BLaER1 (cell line): Measurements from ENCODE around the gene GRIA4.
"Not testable (repeated sequence)": the region's sequence is repeated elsewhere in the genome, so short reads cannot be mapped to it uniquely, and the experiment has no call there.

Experiments
- H3K27ac ChIP-seq: shearing (Covaris generic); formaldehyde crosslinking; 2 replicates; pipeline ENCODE4 v1.8.1; 2022
- H3K27me3 ChIP-seq: shearing (Covaris generic); formaldehyde crosslinking; 2 replicates; pipeline ENCODE4 v1.8.1; 2022
- H3K36me3 ChIP-seq: shearing (Covaris generic); formaldehyde crosslinking; 2 replicates; pipeline ENCODE4 v1.8.1; 2022
- H3K4me1 ChIP-seq: shearing (Covaris generic); formaldehyde crosslinking; 2 replicates; pipeline ENCODE4 v1.8.1; 2022
- H3K4me2 ChIP-seq: shearing (Covaris generic); formaldehyde crosslinking; 2 replicates; pipeline ENCODE4 v1.8.1; 2022
- H3K4me3 ChIP-seq: shearing (Covaris generic); formaldehyde crosslinking; 2 replicates; pipeline ENCODE4 v1.8.1; 2022
- H3K9ac ChIP-seq: shearing (Covaris generic); formaldehyde crosslinking; 2 replicates; pipeline ENCODE4 v1.8.1; 2022
- H3K9me3 ChIP-seq: shearing (Covaris generic); formaldehyde crosslinking; 2 replicates; pipeline ENCODE4 v1.8.1; 2022
- H4K20me1 ChIP-seq: shearing (Covaris generic); formaldehyde crosslinking; 2 replicates; pipeline ENCODE4 v1.8.1; 2022
- Cebpa-rat ChIP-seq: shearing (Covaris generic); IDR thresholded peaks from 2 replicates; pipeline ENCODE4 v1.8.1; 2022

The GRIA4 gene

DNA sequence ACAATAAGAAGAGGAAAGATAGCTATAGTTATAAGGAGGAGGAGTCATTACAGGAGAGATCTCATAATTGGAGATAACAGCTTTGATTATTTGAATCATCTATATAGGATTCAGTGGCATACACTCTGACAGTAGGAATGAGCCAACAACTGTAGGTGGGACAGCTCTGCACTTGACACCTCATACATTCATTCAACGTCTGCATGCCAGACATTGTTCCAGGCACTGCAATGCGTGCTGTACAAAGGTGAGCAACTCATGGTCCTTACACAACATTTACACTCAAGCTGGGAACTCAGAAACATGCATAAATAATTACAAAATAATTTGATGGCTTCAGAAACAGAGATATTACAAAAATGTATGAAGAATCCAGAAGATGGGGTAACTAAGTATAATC is 257.9 kb downstream of the GRIA4 start:
- Histone ChIP-seq H3K4me3 (no peak overlapping the region), H3K36me3 (no peaks in the 10 kb centered on the region), H3K9ac (no peak overlapping the region), H3K4me2 (no peak overlapping the region), H4K20me1 (no peaks in the 10 kb centered on the region), H3K4me1 (no peaks in the 10 kb centered on the region), H3K9me3 (no peaks in the 10 kb centered on the region), H3K27me3 (no peaks in the 10 kb centered on the region), H3K27ac (no peak overlapping the region)
- TF ChIP-seq Cebpa-rat: no peak

DNA sequence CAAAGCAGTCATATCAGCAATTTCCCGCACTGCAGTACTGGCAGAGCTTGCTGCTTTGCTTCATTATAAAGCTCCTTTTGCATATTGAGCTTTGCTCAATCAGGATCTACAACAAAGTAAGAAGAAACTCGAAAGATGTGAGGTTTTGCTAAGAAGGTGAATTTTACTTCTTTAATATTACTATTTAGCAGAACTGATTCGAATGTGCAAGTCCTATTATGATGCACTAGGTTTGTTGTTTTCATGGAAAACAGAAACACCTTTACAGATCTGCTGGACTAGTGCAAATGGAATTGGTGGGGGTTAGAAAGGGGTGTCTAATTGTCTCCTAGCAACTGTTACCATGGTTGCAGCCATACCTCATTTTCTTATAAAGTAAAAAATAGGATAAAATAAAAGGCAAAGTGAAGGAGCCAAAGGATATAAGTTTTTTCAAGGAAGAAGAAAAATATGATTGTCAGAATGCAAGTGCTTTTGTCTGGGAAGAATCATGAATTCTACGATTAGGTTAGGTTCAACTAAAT is 259.0 kb downstream of the GRIA4 start:
- Histone ChIP-seq H3K27ac (no peak overlapping the region), H3K36me3 (no peaks in the 10 kb centered on the region), H4K20me1 (no peaks in the 10 kb centered on the region), H3K9me3 (no peaks in the 10 kb centered on the region), H3K4me2 (no peak overlapping the region), H3K4me3 (no peak overlapping the region), H3K4me1 (no peaks in the 10 kb centered on the region), H3K27me3 (no peaks in the 10 kb centered on the region), H3K9ac (no peak overlapping the region)
- no peak for TF ChIP-seq Cebpa-rat

DNA sequence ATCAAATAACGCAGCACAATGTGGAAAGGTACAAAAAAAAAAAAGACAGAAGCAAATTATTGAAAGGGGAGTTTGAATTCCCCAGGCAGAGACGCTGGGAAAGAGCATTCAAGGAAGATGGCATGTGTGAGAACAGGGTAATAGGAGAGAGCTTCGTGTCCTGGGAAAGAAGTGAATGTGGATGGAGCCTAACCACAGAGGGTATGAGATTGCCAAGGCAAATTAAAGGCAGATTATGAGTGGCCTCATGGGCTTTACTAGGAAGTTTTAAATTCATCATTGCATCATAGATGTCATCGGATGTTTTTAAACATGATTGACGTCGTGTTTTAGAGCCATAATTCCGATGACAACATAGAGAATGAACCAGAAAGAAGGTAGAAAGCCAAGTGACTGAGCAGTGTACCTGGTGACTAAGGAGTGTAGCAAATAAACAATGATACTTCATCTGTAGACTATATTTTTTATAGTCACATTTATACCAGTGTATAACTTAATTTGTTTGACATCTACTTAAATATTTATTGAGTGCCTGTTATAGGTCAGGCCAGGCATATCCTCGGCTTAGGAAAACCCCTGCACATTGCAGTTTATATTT is 260.7 kb downstream of the GRIA4 start:
- Histone ChIP-seq H3K4me1 (no peaks in the 10 kb centered on the region), H3K36me3 (no peaks in the 10 kb centered on the region), H3K9ac (no peak overlapping the region), H4K20me1 (no peaks in the 10 kb centered on the region), H3K27me3 (no peaks in the 10 kb centered on the region), H3K9me3 (peaks cover 5% of the 10 kb centered on the region; the same call in 1 of the 2 replicates), H3K4me2 (no peak overlapping the region), H3K27ac (no peak overlapping the region), H3K4me3 (no peak overlapping the region)
- TF ChIP-seq Cebpa-rat: no peak

DNA sequence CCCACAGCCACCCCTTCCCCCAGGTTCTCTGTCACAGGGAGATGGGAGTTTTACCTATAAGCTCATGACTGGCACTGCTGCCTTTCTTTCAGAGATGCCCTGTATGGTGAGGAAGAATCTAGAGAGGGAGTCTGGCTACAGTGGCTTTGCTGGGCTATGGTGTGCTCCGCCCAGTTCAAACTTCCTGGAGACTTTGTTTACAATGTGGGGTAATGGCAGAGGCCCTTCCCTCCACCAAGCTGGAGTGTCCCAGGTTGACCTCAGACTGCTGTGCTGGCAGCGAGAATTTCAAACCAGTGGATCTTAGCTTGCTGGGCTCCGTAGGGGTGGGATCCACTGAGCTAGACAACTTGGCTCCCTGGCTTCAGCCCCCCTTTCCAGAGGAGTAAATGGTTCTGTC is 268.6 kb downstream of the GRIA4 start:
- Histone ChIP-seq H3K27me3 (no peaks in the 10 kb centered on the region), H3K4me2 (no peak overlapping the region), H3K9ac (no peak overlapping the region), H3K36me3 (no peaks in the 10 kb centered on the region), H3K9me3 (peaks cover 5% of the 10 kb centered on the region; the same call in 1 of the 2 replicates), H3K27ac (no peak overlapping the region), H3K4me1 (no peaks in the 10 kb centered on the region), H3K4me3 (no peak overlapping the region), H4K20me1 (no peaks in the 10 kb centered on the region)
- TF ChIP-seq Cebpa-rat: no peak

DNA sequence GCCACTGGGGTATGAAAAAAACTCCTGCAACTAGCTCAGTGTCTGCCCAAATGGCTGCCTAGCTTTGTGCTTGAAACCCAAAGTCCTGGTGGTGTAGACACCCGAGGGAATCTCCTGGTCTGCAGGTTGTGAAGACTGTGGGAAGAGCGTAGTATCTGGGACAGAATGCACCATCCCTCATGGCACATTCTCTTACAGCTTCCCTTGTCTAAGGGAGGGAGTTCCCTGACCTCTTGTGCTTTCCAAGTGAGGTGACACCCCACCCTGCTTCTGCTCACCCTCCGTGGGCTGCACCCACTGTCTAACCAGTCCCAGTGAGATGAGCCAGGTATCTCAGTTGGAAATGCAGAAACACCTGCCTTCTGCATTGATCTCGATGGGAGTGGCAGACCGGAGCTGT is 269.1 kb downstream of the GRIA4 start:
- not testable (repeated sequence) for H3K9me3 ChIP-seq, H4K20me1 ChIP-seq, H3K4me2 ChIP-seq, H3K4me1 ChIP-seq, H3K27ac ChIP-seq, H3K9ac ChIP-seq, H3K4me3 ChIP-seq, H3K36me3 ChIP-seq, H3K27me3 ChIP-seq

DNA sequence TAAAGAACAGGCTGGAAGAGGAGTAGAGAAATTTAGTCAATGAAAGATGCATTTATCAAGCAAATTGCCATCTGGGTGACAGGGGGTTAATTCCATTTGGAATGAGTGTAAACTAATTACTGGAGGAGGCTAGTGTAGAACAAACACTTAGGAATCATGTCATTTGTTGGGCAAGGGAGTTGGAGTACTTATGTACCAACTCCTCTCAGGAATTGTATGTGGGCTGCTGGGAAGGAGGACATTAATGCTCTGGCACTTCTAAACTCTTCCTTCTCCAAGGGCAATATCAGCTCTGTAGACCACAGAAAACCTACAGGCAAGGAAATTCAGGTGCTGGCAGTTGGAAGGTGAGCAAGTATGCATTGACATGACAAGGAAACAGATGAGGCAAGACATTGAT is 271.2 kb downstream of the GRIA4 start:
- H3K9ac ChIP-seq: no peak overlapping the region
- no peaks in the 10 kb centered on the region for H3K9me3 ChIP-seq
- TF ChIP-seq Cebpa-rat: no peak
- H4K20me1 ChIP-seq: no peaks in the 10 kb centered on the region
- H3K27ac ChIP-seq: no peak overlapping the region
- H3K36me3 ChIP-seq: no peaks in the 10 kb centered on the region
- H3K4me3 ChIP-seq: no peak overlapping the region
- H3K4me2 ChIP-seq: no peak overlapping the region
- no peaks in the 10 kb centered on the region for H3K4me1 ChIP-seq
- no peaks in the 10 kb centered on the region for H3K27me3 ChIP-seq

DNA sequence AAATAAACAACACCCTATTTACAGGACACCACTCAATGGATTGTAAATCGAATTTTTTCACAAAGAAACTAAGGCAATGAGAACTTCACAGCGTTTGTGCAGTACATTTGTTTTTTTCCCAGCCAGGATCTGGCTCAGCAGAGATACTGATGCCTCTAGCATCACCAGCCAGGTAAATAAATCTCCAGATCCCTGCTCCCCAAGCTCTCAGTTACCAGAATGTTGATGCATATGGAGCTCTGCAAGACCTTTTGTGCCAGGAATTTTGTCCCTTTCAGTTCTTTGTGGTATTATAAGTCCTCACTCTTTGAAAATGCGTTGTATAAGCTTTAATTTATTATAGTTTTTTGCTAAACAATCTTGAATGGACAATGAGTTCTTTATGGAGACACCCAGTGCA is 274.6 kb downstream of the GRIA4 start:
- Histone ChIP-seq H3K4me2 (no peak overlapping the region), H3K4me1 (no peaks in the 10 kb centered on the region)

DNA sequence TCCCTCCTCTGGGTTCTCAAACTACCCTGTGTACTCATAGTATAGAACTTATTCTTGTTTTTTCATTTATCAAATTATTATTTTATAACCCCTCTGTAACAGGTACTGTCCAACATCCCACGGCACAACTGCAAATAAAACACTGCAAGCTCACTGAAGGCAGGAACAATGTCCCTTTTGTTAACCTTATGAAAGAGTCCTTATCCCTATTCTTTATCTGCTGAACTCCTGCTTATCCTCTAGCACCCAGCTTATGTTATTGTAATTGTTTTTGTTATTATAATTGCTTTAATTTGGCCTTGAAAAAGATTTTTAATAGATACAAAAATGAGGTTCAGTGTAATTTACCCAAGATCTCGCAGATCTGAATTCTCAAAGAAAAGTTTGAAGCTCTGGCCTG is 281.8 kb downstream of the GRIA4 start:
- no peak overlapping the region for H3K9ac ChIP-seq
- H3K4me1 ChIP-seq: no peaks in the 10 kb centered on the region
- TF ChIP-seq Cebpa-rat: no peak
- no peaks in the 10 kb centered on the region for H3K27me3 ChIP-seq
- no peaks in the 10 kb centered on the region for H3K36me3 ChIP-seq
- no peaks in the 10 kb centered on the region for H3K9me3 ChIP-seq
- H3K4me2 ChIP-seq: no peak overlapping the region
- no peak overlapping the region for H3K4me3 ChIP-seq
- H3K27ac ChIP-seq: no peak overlapping the region
- H4K20me1 ChIP-seq: no peaks in the 10 kb centered on the region

More for the DNA sequence above, 274.6 kb downstream of the GRIA4 start:
- Histone ChIP-seq H3K27me3 (no peaks in the 10 kb centered on the region), H3K36me3 (no peaks in the 10 kb centered on the region), H3K9ac (no peak overlapping the region), H3K9me3 (no peaks in the 10 kb centered on the region), H3K4me3 (no peak overlapping the region), H4K20me1 (no peaks in the 10 kb centered on the region), H3K27ac (no peak overlapping the region)
- TF ChIP-seq Cebpa-rat: no peak

DNA sequence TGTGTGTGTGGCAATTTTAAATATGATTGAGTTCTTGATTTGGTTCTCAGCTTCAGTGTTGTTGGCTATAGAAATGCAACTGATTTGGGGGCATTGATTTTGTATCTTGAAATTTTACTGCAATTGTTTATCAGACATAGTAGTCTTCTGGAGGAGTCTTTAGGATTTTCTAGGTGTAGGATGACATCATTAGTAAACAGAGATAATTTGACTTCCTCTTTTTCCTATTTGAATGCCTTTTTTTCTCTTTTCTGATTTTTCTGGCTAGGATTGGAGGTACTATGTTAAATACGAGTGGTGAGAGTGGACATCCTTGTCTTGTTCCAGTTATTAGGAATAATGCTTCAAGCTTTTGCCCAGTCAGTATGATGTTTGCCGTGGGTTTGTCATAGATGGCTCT is 287.3 kb downstream of the GRIA4 start:
- Histone ChIP-seq H3K9me3 (no peaks in the 10 kb centered on the region), H3K9ac (no peak overlapping the region), H3K27me3 (no peaks in the 10 kb centered on the region), H3K4me2 (no peak overlapping the region), H3K4me1 (no peaks in the 10 kb centered on the region), H3K4me3 (no peak overlapping the region), H3K36me3 (no peaks in the 10 kb centered on the region), H4K20me1 (no peaks in the 10 kb centered on the region), H3K27ac (no peak overlapping the region)
- no peak for TF ChIP-seq Cebpa-rat

DNA sequence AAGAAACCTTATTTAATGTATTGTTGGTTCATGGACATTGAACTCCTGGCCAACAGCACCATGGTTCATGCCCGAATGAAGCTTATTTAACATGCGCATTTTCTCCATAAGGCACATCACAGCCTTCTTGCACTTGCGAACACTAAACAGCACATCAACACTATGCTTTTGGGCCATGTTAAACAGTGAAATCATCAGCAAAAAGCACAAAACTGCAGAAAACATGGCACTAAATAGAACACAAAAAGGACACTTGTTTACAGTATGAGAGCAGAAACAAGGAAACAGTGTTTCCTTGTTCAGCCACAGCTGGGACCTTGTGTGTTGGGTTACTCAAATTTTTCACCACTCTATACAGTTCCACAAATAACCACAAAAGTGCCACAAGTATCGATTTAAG is 289.9 kb downstream of the GRIA4 start:
- H3K4me3 ChIP-seq: no peak overlapping the region
- H3K27me3 ChIP-seq: no peaks in the 10 kb centered on the region
- TF ChIP-seq Cebpa-rat: no peak
- no peaks in the 10 kb centered on the region for H3K9me3 ChIP-seq
- no peaks in the 10 kb centered on the region for H4K20me1 ChIP-seq
- H3K4me2 ChIP-seq: no peak overlapping the region
- H3K9ac ChIP-seq: no peak overlapping the region
- H3K4me1 ChIP-seq: no peaks in the 10 kb centered on the region
- no peak overlapping the region for H3K27ac ChIP-seq
- H3K36me3 ChIP-seq: no peaks in the 10 kb centered on the region

DNA sequence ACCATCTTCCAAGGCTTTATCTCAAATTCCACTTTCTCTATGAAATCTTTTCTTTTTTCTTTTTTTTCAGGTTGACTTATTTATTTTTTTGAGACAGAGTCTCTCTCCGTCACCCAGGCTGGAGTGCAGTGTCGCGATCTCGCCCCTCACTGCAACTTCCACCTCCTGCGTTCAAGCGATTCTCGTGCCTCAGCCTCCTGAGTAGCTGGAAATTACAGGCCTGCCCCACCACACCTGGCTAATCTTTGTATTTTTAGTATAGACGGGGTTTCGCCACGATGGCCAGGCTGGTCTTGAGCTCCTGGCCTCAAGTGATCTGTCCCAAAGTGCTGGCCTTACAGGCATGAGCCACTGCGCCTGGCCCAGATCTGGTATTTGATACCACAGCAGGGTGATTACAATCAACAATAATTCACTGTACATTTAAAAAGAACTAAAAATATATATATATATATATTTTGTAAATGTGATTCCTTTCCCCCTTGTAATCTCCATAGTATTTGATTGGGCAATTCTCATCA is 290.7 kb downstream of the GRIA4 start:
- Histone ChIP-seq H4K20me1 (no peaks in the 10 kb centered on the region), H3K27me3 (no peaks in the 10 kb centered on the region), H3K9me3 (no peaks in the 10 kb centered on the region), H3K4me2 (no peak overlapping the region), H3K4me1 (no peaks in the 10 kb centered on the region), H3K4me3 (no peak overlapping the region), H3K36me3 (no peaks in the 10 kb centered on the region), H3K9ac (no peak overlapping the region), H3K27ac (no peak overlapping the region)
- TF ChIP-seq Cebpa-rat: no peak
